ENCODE data around the gene ALG5. TPM values are rescaled to one million over a fixed set of nuclear protein-coding genes. Genes with fewer than 3 reads are reported as not detected.

The ALG5 gene
- total RNA-seq, 1 experiment from 2014 or later: 32.2 TPM

- no peaks in the 10 kb centered on the region for H3K4me1 ChIP-seq (ENCODE audit: control insufficient read depth in 1 of 2, insufficient read depth in 2 of 2, low read length in 2 of 2)
- H3K9me3 ChIP-seq (ENCODE audit: control insufficient read depth in 1 of 2, insufficient read depth in 1 of 2, low read depth in 1 of 2, low read length in 2 of 2): no peaks in the 10 kb centered on the region
- H3K4me3 ChIP-seq (replicated peaks in 1 of 2; ENCODE audit: low read depth in 1 of 2, low read length in 2 of 2): no peak overlapping the region
- RAD21 ChIA-PET (ENCODE audit: low non-redundant PET in 1 of 2, low total read pairs in 2 of 2, uncharacterized antibody in 2 of 2, unreplicated experiment in 2 of 2): no interaction called here
- H3K27me3 ChIP-seq (ENCODE audit: insufficient read depth, low read length): no peaks in the 10 kb centered on the region
- H3K9ac ChIP-seq (ENCODE audit: low read length): no peak overlapping the region
- BruUV-seq (replicated peaks): no TSS peak
- POLR2A ChIA-PET: no interaction called here
- intact Hi-C loops (cut with micrococcal nuclease): no loop called here
- TF ChIP-seq SIN3A (IDR thresholded peaks at IDR 0.05; ENCODE audit: low read depth) (no peak), EGR1 (IDR thresholded peaks at IDR 0.05; ENCODE audit: low read depth) (no peak), CEBPB (IDR thresholded peaks at IDR 0.05; ENCODE audit: low read depth) (no peak), SRF (IDR thresholded peaks at IDR 0.05; ENCODE audit: low read depth) (no peak), ZFX (IDR thresholded peaks at IDR 0.05) (no peak), REST (IDR thresholded peaks at IDR 0.05; ENCODE audit: low read depth) (no peak), POLR2A (IDR thresholded peaks at IDR 0.05; ENCODE audit: borderline replicate concordance, extremely low read depth, insufficient read depth, insufficient read length) (no peak), TCF7L2 (IDR thresholded peaks at IDR 0.05; ENCODE audit: borderline replicate concordance, extremely low read depth, insufficient read depth, insufficient read length) (no peak), YY1 (IDR thresholded peaks at IDR 0.05; ENCODE audit: extremely low read depth, insufficient replicate concordance, low read depth, low read length) (no peak), ZNF274 (IDR thresholded peaks at IDR 0.05; ENCODE audit: low read depth, low read length) (no peak), FOSL1 (IDR thresholded peaks at IDR 0.05; ENCODE audit: low read depth) (no peak), POLR2AphosphoS5 (IDR thresholded peaks at IDR 0.05; ENCODE audit: low read depth, low read length) (no peak), CBX3 (IDR thresholded peaks at IDR 0.05; ENCODE audit: low read depth) (no peak), ELF1 (IDR thresholded peaks at IDR 0.05; ENCODE audit: borderline replicate concordance, low read depth) (no peak)
- TF ChIP-seq, protein P1, sequence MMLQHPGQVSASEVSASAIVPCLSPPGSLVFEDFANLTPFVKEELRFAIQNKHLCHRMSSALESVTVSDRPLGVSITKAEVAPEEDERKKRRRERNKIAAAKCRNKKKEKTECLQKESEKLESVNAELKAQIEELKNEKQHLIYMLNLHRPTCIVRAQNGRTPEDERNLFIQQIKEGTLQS (IDR thresholded peaks at IDR 0.05): no peak
- TF ChIP-seq, protein P2, sequence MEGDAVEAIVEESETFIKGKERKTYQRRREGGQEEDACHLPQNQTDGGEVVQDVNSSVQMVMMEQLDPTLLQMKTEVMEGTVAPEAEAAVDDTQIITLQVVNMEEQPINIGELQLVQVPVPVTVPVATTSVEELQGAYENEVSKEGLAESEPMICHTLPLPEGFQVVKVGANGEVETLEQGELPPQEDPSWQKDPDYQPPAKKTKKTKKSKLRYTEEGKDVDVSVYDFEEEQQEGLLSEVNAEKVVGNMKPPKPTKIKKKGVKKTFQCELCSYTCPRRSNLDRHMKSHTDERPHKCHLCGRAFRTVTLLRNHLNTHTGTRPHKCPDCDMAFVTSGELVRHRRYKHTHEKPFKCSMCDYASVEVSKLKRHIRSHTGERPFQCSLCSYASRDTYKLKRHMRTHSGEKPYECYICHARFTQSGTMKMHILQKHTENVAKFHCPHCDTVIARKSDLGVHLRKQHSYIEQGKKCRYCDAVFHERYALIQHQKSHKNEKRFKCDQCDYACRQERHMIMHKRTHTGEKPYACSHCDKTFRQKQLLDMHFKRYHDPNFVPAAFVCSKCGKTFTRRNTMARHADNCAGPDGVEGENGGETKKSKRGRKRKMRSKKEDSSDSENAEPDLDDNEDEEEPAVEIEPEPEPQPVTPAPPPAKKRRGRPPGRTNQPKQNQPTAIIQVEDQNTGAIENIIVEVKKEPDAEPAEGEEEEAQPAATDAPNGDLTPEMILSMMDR (IDR thresholded peaks at IDR 0.05 in 2 of 3, conservative IDR thresholded peaks at IDR 0.05 in 1 of 3; ENCODE audit: borderline replicate concordance in 1 of 3, insufficient read depth in 1 of 3, low read depth in 2 of 3, low read length in 2 of 3): no peak
- TF ChIP-seq, protein P3, sequence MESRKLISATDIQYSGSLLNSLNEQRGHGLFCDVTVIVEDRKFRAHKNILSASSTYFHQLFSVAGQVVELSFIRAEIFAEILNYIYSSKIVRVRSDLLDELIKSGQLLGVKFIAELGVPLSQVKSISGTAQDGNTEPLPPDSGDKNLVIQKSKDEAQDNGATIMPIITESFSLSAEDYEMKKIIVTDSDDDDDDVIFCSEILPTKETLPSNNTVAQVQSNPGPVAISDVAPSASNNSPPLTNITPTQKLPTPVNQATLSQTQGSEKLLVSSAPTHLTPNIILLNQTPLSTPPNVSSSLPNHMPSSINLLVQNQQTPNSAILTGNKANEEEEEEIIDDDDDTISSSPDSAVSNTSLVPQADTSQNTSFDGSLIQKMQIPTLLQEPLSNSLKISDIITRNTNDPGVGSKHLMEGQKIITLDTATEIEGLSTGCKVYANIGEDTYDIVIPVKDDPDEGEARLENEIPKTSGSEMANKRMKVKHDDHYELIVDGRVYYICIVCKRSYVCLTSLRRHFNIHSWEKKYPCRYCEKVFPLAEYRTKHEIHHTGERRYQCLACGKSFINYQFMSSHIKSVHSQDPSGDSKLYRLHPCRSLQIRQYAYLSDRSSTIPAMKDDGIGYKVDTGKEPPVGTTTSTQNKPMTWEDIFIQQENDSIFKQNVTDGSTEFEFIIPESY (IDR thresholded peaks at IDR 0.05; ENCODE audit: extremely low read depth, insufficient replicate concordance, low read length): no peak
- TF ChIP-seq, protein P4, sequence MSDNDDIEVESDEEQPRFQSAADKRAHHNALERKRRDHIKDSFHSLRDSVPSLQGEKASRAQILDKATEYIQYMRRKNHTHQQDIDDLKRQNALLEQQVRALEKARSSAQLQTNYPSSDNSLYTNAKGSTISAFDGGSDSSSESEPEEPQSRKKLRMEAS (IDR thresholded peaks at IDR 0.05): no peak
- no peaks in the 10 kb centered on the region for H3K9me2 ChIP-seq (ENCODE audit: insufficient read depth)
- no peaks in the 10 kb centered on the region for H3K79me2 ChIP-seq (ENCODE audit: insufficient read depth, low read length)
- ATAC-seq (no peak), DNase-seq (ENCODE audit: low read depth, low spot score) (no peak)
- peaks cover 15 to 63% of the 10 kb centered on the region in 2 experiments for H3K36me3 ChIP-seq (ENCODE audit: control insufficient read depth in 1 of 2, insufficient read depth in 2 of 2, low read length in 2 of 2)
- H2AFZ ChIP-seq (ENCODE audit: low read depth, low read length, poor library complexity, severe bottlenecking): no peak overlapping the region
- no peaks in the 10 kb centered on the region for H4K20me1 ChIP-seq (ENCODE audit: insufficient read depth)
- CTCF ChIA-PET: no interaction called here
- H3K27ac ChIP-seq (ENCODE audit: low read depth, low read length): no peak overlapping the region
- no peak overlapping the region for H3K4me2 ChIP-seq (ENCODE audit: low read length)
Measured at GRCh38 chr13:37029617-37030016, 30.5 kb upstream of the ALG5 start.
